Neural cell (in vitro differentiated cells): ENCODE measurements around the gene MN1. TPM values are rescaled to one million over a fixed set of nuclear protein-coding genes. Genes with fewer than 3 reads are reported as not detected.

Experiments
- H2AFZ ChIP-seq: fragments of 200-600, 300-800 bp; sonication (generic), shearing (Covaris generic); 2 replicates; pipeline ENCODE4 v1.6.0; 2014; ENCODE audit warnings: low read depth, mild to moderate bottlenecking, antibody characterized with exemption, low read length, moderate library complexity
- H3F3A ChIP-seq: fragments of 200-600 bp; shearing (Covaris generic); 2 replicates; pipeline ENCODE4 v1.6.1; 2016; ENCODE audit warnings: mild to moderate bottlenecking, moderate library complexity, mixed read lengths, antibody characterized with exemption, low read length; ENCODE audit not compliant: insufficient read depth, poor library complexity, severe bottlenecking
- H3K27ac ChIP-seq: fragments of 200-600, 300-800 bp; sonication (generic), shearing (Covaris generic); 2 replicates; pipeline ENCODE4 v1.5.1; 2014; ENCODE audit warnings: mild to moderate bottlenecking, low read length, moderate library complexity
- H3K27me3 ChIP-seq: fragments of 300-800, 200-600 bp; sonication (generic), shearing (Covaris generic); 2 replicates; pipeline ENCODE4 v1.6.0; 2014; ENCODE audit warnings: mild to moderate bottlenecking, low read depth, low read length, moderate library complexity; ENCODE audit not compliant: insufficient read depth
- H3K36me3 ChIP-seq: fragments of 300-800, 200-600 bp; sonication (generic), shearing (Covaris generic); 2 replicates; pipeline ENCODE4 v1.5.1; 2014; ENCODE audit warnings: mild to moderate bottlenecking, antibody characterized with exemption, low read length, moderate library complexity; ENCODE audit not compliant: insufficient read depth
- H3K4me2 ChIP-seq: fragments of 300-800, 200-600 bp; sonication (generic), shearing (Covaris generic); 2 replicates; pipeline ENCODE4 v1.6.0; 2014; ENCODE audit warnings: mild to moderate bottlenecking, low read length
- H3K4me3 ChIP-seq: fragments of 300-800, 200-600 bp; sonication (generic), shearing (Covaris generic); 2 replicates; pipeline ENCODE4 v1.5.1; 2014; ENCODE audit warnings: mild to moderate bottlenecking, low read length, moderate library complexity
- H3K79me2 ChIP-seq: fragments of 200-600 bp; shearing (Covaris generic); replicated peaks from 2 replicates; pipeline ENCODE4 v1.6.0; 2014; ENCODE audit warnings: mild to moderate bottlenecking, low read length, moderate library complexity; ENCODE audit not compliant: insufficient read depth
- H3K9ac ChIP-seq: fragments of 300-800, 200-600 bp; sonication (generic), shearing (Covaris generic); 2 replicates; pipeline ENCODE4 v1.6.1; 2016; ENCODE audit warnings: mild to moderate bottlenecking, low read length, mixed read lengths
- H3K9me2 ChIP-seq: fragments of 200-600 bp; shearing (Covaris generic); 2 replicates; pipeline ENCODE4 v1.6.1; 2016; ENCODE audit warnings: mild to moderate bottlenecking, low read length, mixed read lengths; ENCODE audit not compliant: insufficient read depth
- H3K9me3 ChIP-seq: fragments of 200-600, 300-800 bp; sonication (generic), shearing (Covaris generic); 2 replicates; pipeline ENCODE4 v1.6.1; 2016; ENCODE audit warnings: mild to moderate bottlenecking, mixed run types, low read length, moderate library complexity, mixed read lengths
- H4K20me1 ChIP-seq: fragments of 200-600 bp; shearing (Covaris generic); 2 replicates; pipeline ENCODE4 v1.6.1; 2016; ENCODE audit warnings: mild to moderate bottlenecking, mixed run types; ENCODE audit not compliant: insufficient read depth
- CTCF ChIP-seq: fragments of 450-650 bp; IDR thresholded peaks from 2 replicates; pipeline ENCODE4 v1.5.1; 2014; ENCODE audit warnings: antibody characterized with exemption, mild to moderate bottlenecking, moderate library complexity; ENCODE audit not compliant: poor library complexity, severe bottlenecking
- EP300 ChIP-seq: fragments of 450-650 bp; conservative IDR thresholded peaks from 2 replicates; pipeline ENCODE4 v1.6.1; 2014; ENCODE audit warnings: antibody characterized with exemption, mild to moderate bottlenecking, moderate library complexity; ENCODE audit not compliant: poor library complexity, severe bottlenecking
- EZH2 ChIP-seq: fragments of 200-600, 300-800 bp; shearing (Covaris generic), sonication (generic); IDR thresholded peaks from 2 replicates; pipeline ENCODE4 v1.6.1; 2014; ENCODE audit warnings: antibody characterized with exemption, low read length, borderline replicate concordance, mild to moderate bottlenecking; ENCODE audit not compliant: insufficient read depth, poor library complexity, severe bottlenecking
- MXI1 ChIP-seq: fragments of 450-650 bp; conservative IDR thresholded peaks from 2 replicates; pipeline ENCODE4 v1.6.1; 2014; ENCODE audit warnings: antibody characterized with exemption, mild to moderate bottlenecking; ENCODE audit not compliant: poor library complexity, severe bottlenecking
- POLR2AphosphoS5 ChIP-seq: IDR thresholded peaks from 2 replicates; pipeline ENCODE4 v1.6.1; 2012
- RAD21 ChIP-seq: fragments of 450-650 bp; conservative IDR thresholded peaks from 2 replicates; pipeline ENCODE4 v1.6.1; 2014; ENCODE audit warnings: antibody characterized with exemption, mild to moderate bottlenecking, moderate library complexity
- REST ChIP-seq: IDR thresholded peaks from 2 replicates; pipeline ENCODE4 v1.6.1; 2012; ENCODE audit warnings: borderline replicate concordance
- SMC3 ChIP-seq: fragments of 450-650 bp; conservative IDR thresholded peaks from 2 replicates; pipeline ENCODE4 v1.6.1; 2014; ENCODE audit warnings: antibody characterized with exemption, mild to moderate bottlenecking, moderate library complexity; ENCODE audit not compliant: poor library complexity
- TAF1 ChIP-seq: IDR thresholded peaks from 2 replicates; pipeline ENCODE4 v1.6.1; 2012; ENCODE audit warnings: low read depth
- polyA plus RNA-seq: library from polyadenylated mRNA; depleted of rRNA; stranded (reverse); fragments of >200 nt; gene quantifications from 2 replicates; pipeline ENCODE4 v1.2.3, GENCODE V29; 2014

Gene MN1
- polyA plus RNA-seq, 1 donor from 2014 or later = 7.3 TPM

- Histone ChIP-seq H3K4me2 (no peak overlapping the region), H3F3A (no peaks in the 10 kb centered on the region), H3K27ac (no peak overlapping the region), H3K9me3 (no peaks in the 10 kb centered on the region), H3K36me3 (no peaks in the 10 kb centered on the region), H3K4me3 (no peak overlapping the region), H3K79me2 (no peaks in the 10 kb centered on the region), H3K9me2 (no peaks in the 10 kb centered on the region), H3K27me3 (no peaks in the 10 kb centered on the region), H4K20me1 (no peaks in the 10 kb centered on the region), H3K9ac (no peak overlapping the region), H2AFZ (no peak overlapping the region)
- TF ChIP-seq REST (no peak), SMC3 (no peak), TAF1 (no peak), POLR2AphosphoS5 (no peak), EP300 (no peak), CTCF (no peak), EZH2 (no peak), RAD21 (no peak), MXI1 (no peak)
These were observed 86.5 kb downstream of the MN1 start for GRCh38 chr22:27715106-27715505.

- Histone ChIP-seq H3K9ac (no peak overlapping the region), H3K79me2 (no peaks in the 10 kb centered on the region), H3K4me3 (no peak overlapping the region)
These were observed 87.5 kb downstream of the MN1 start for GRCh38 chr22:27714068-27714467.

More at GRCh38 chr22:27714068-27714467, 87.5 kb downstream of the MN1 start:
- Histone ChIP-seq H2AFZ (no peak overlapping the region), H3F3A (no peaks in the 10 kb centered on the region), H3K9me2 (no peaks in the 10 kb centered on the region), H3K9me3 (no peaks in the 10 kb centered on the region), H3K27ac (no peak overlapping the region), H4K20me1 (no peaks in the 10 kb centered on the region), H3K36me3 (no peaks in the 10 kb centered on the region), H3K4me2 (no peak overlapping the region), H3K27me3 (no peaks in the 10 kb centered on the region)
- TF ChIP-seq CTCF (no peak), RAD21 (no peak), SMC3 (no peak), MXI1 (no peak)
